ENCODE data around the gene NOL12.

Gene NOL12

DNA sequence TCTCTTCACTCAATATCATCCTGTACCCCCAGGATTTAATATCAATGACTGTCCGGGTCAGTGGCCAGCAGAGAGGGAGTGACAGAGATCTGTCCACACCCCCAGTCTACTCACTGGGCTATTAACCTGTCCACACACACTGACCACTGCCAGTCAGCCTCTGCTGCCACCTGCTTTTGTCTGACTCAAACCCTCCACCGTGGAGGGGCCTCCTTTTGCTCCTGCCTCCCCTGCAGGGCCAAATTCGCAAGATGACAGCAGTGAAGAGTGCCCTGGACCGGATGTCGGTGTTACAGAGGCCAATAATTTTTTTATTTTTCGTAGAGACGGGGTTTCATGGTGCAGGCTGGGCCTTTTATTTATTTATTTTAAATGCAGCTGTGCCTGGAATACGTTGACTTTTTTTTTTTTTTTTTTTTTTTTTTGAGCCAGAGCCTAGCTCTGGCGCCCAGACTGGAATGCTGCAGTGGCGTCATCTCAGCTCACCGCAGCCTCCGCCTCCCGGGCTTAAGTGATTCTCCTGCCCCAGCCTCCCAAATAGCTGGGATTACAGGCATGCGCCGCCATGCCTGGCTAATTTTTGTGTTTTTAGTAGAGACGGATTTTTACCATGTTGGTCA, 22.5 kb upstream of the NOL12 start:
- TF ChIP-seq, protein P1, sequence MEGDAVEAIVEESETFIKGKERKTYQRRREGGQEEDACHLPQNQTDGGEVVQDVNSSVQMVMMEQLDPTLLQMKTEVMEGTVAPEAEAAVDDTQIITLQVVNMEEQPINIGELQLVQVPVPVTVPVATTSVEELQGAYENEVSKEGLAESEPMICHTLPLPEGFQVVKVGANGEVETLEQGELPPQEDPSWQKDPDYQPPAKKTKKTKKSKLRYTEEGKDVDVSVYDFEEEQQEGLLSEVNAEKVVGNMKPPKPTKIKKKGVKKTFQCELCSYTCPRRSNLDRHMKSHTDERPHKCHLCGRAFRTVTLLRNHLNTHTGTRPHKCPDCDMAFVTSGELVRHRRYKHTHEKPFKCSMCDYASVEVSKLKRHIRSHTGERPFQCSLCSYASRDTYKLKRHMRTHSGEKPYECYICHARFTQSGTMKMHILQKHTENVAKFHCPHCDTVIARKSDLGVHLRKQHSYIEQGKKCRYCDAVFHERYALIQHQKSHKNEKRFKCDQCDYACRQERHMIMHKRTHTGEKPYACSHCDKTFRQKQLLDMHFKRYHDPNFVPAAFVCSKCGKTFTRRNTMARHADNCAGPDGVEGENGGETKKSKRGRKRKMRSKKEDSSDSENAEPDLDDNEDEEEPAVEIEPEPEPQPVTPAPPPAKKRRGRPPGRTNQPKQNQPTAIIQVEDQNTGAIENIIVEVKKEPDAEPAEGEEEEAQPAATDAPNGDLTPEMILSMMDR (IDR thresholded peaks at IDR 0.05; ENCODE audit: low read length) = no peak
- no peak for TF ChIP-seq EZH2 (IDR thresholded peaks at IDR 0.05; ENCODE audit: borderline replicate concordance, low read length)
- Histone ChIP-seq H3K9ac (ENCODE audit: low read length) (no peak overlapping the region; the same call in 1 of the 2 replicates), H3F3A (ENCODE audit: insufficient read depth, low read length) (no peaks in the 10 kb centered on the region), H3K4me3 (ENCODE audit: low read depth, low read length, poor library complexity, severe bottlenecking) (no peak overlapping the region), H3K36me3 (ENCODE audit: insufficient read depth, low read length) (peaks cover 76% of the 10 kb centered on the region), H4K20me1 (ENCODE audit: insufficient read depth, low read length) (no peaks in the 10 kb centered on the region), H3K9me3 (ENCODE audit: low read length) (no peaks in the 10 kb centered on the region), H3K4me2 (ENCODE audit: low read length) (peak overlapping the region; percentile 41; the same call in 1 of the 2 replicates), H3K9me2 (ENCODE audit: low read depth, low read length) (no peaks in the 10 kb centered on the region), H3K4me1 (ENCODE audit: insufficient read depth, low read length, severe bottlenecking) (peaks cover 38% of the 10 kb centered on the region), H3K27ac (ENCODE audit: low read depth, low read length, poor library complexity, severe bottlenecking) (peak overlapping the region; percentile 76), H2AFZ (ENCODE audit: low read length) (no peak overlapping the region), H3K79me2 (ENCODE audit: insufficient read depth, low read length) (peaks cover 53% of the 10 kb centered on the region), H3K27me3 (ENCODE audit: insufficient read depth, low read length) (no peaks in the 10 kb centered on the region)

GRCh38 chr22:37664249-37665101, 21.7 kb upstream of the NOL12 start:
- Histone ChIP-seq H3K27ac (ENCODE audit: low read depth, low read length, poor library complexity, severe bottlenecking) (no peak overlapping the region), H3K4me1 (ENCODE audit: insufficient read depth, low read length, severe bottlenecking) (peaks cover 38% of the 10 kb centered on the region), H3K79me2 (ENCODE audit: insufficient read depth, low read length) (peaks cover 48% of the 10 kb centered on the region), H4K20me1 (ENCODE audit: insufficient read depth, low read length) (no peaks in the 10 kb centered on the region), H2AFZ (ENCODE audit: low read length) (no peak overlapping the region), H3K36me3 (ENCODE audit: insufficient read depth, low read length) (peaks cover 77% of the 10 kb centered on the region), H3F3A (ENCODE audit: insufficient read depth, low read length) (no peaks in the 10 kb centered on the region), H3K9ac (ENCODE audit: low read length) (no peak overlapping the region), H3K9me2 (ENCODE audit: low read depth, low read length) (no peaks in the 10 kb centered on the region), H3K4me2 (ENCODE audit: low read length) (no peak overlapping the region), H3K4me3 (ENCODE audit: low read depth, low read length, poor library complexity, severe bottlenecking) (no peak overlapping the region), H3K27me3 (ENCODE audit: insufficient read depth, low read length) (no peaks in the 10 kb centered on the region), H3K9me3 (ENCODE audit: low read length) (no peaks in the 10 kb centered on the region)
- TF ChIP-seq, protein P1 (IDR thresholded peaks at IDR 0.05; ENCODE audit: low read length) = no peak
- no peak for TF ChIP-seq EZH2 (IDR thresholded peaks at IDR 0.05; ENCODE audit: borderline replicate concordance, low read length)

DNA sequence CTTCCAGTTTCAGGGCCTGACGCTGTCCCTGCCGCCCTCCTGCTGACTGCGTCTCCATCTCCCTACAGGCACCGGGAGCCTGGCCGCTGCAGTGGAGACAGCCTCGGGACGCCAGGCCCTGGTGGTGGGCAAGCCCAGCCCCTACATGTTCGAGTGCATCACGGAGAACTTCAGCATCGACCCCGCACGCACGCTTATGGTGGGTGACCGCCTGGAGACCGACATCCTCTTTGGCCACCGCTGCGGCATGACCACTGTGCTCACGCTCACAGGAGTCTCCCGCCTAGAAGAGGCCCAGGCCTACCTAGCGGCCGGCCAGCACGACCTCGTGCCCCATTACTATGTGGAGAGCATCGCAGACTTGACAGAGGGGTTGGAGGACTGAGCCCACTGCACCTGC, 20.7 kb upstream of the NOL12 start:
- Histone ChIP-seq H3K27me3 (ENCODE audit: insufficient read depth, low read length) (no peaks in the 10 kb centered on the region), H3K4me3 (ENCODE audit: low read depth, low read length, poor library complexity, severe bottlenecking) (no peak overlapping the region), H3K79me2 (ENCODE audit: insufficient read depth, low read length) (peaks cover 38% of the 10 kb centered on the region), H3K9me3 (ENCODE audit: low read length) (no peaks in the 10 kb centered on the region), H3K9ac (ENCODE audit: low read length) (no peak overlapping the region), H3K36me3 (ENCODE audit: insufficient read depth, low read length) (peaks cover 68% of the 10 kb centered on the region), H2AFZ (ENCODE audit: low read length) (no peak overlapping the region), H3K4me2 (ENCODE audit: low read length) (no peak overlapping the region), H3K4me1 (ENCODE audit: insufficient read depth, low read length, severe bottlenecking) (peaks cover 29% of the 10 kb centered on the region), H3K27ac (ENCODE audit: low read depth, low read length, poor library complexity, severe bottlenecking) (no peak overlapping the region), H3F3A (ENCODE audit: insufficient read depth, low read length) (no peaks in the 10 kb centered on the region), H4K20me1 (ENCODE audit: insufficient read depth, low read length) (no peaks in the 10 kb centered on the region), H3K9me2 (ENCODE audit: low read depth, low read length) (no peaks in the 10 kb centered on the region)
- TF ChIP-seq, protein P1 (IDR thresholded peaks at IDR 0.05; ENCODE audit: low read length) = no peak
- no peak for TF ChIP-seq EZH2 (IDR thresholded peaks at IDR 0.05; ENCODE audit: borderline replicate concordance, low read length)
